HL-60 (cell line): Measurements from ENCODE around the gene GNG4.

Experiments used
- DNase-seq, 2 experiments: peaks; one replicate each; pipeline ENCODE4 v3.0.0-alpha.2; 2010 to 2020; ENCODE audit warnings: low read depth in 1 of 2, low spot score in 1 of 2
- H3K27ac ChIP-seq: fragments of 250-450 bp; sonication (Bioruptor Pico); replicated peaks from 2 replicates; pipeline ENCODE4 v1.5.1; 2020; ENCODE audit warnings: mild to moderate bottlenecking, moderate library complexity
- H3K27me3 ChIP-seq: fragments of 250-450 bp; sonication (Bioruptor Pico); 2 replicates; pipeline ENCODE4 v1.5.1; 2021; ENCODE audit warnings: mild to moderate bottlenecking, moderate library complexity; ENCODE audit not compliant: insufficient read depth, poor library complexity, severe bottlenecking
- H3K4me3 ChIP-seq: replicated peaks from 2 replicates; pipeline ENCODE4 v1.5.1; 2011; ENCODE audit warnings: mild to moderate bottlenecking, control low read depth, low read length; ENCODE audit not compliant: insufficient read depth
- POLR2AphosphoS5 ChIP-seq: IDR thresholded peaks from 2 replicates; pipeline ENCODE4 v1.6.1; 2012; ENCODE audit warnings: low read depth
- SPI1 ChIP-seq: IDR thresholded peaks from 2 replicates; pipeline ENCODE4 v1.6.1; 2012; ENCODE audit warnings: low read depth, mild to moderate bottlenecking, borderline replicate concordance
- TF ChIP-seq, protein P1 (sequence below): IDR thresholded peaks from one replicate; pipeline ENCODE4 v1.5.1; 2011; ENCODE audit warnings: low read length, control low read depth, inconsistent platforms; ENCODE audit not compliant: insufficient read depth

GNG4 gene

DNA sequence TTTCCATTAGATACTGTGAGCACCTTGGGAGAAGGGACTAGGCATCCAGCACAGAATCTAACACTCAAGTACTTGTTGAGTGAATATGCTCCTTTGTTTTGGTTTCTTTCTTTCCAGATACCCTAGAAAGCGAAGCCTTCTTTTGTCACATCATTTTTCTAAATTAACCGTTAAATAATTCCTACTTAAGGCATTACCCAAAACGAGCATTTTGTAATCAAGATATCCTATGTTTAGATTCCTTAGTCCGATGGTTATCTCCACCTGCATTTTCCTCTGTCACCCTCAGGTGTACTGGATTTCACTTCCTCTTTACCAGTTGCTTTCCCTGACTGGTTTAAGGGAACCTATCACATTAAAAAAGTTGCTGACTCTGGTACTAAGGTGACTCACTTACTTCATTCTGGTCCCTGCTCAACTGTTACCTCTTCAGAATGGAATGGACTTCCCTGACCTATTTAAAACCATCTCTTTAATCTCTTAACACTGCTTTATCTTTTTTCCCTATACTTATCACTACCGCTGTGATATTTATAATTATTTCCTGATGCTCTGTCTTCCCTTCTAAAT, 148.5 kb downstream of the GNG4 start:
- no peak overlapping the region for H3K27ac ChIP-seq
- no peak for DNase-seq
- H3K27me3 ChIP-seq: no peaks in the 10 kb centered on the region
- TF ChIP-seq SPI1: peak; percentile 44; the same call in 1 of the 2 replicates
- TF ChIP-seq, protein P1, sequence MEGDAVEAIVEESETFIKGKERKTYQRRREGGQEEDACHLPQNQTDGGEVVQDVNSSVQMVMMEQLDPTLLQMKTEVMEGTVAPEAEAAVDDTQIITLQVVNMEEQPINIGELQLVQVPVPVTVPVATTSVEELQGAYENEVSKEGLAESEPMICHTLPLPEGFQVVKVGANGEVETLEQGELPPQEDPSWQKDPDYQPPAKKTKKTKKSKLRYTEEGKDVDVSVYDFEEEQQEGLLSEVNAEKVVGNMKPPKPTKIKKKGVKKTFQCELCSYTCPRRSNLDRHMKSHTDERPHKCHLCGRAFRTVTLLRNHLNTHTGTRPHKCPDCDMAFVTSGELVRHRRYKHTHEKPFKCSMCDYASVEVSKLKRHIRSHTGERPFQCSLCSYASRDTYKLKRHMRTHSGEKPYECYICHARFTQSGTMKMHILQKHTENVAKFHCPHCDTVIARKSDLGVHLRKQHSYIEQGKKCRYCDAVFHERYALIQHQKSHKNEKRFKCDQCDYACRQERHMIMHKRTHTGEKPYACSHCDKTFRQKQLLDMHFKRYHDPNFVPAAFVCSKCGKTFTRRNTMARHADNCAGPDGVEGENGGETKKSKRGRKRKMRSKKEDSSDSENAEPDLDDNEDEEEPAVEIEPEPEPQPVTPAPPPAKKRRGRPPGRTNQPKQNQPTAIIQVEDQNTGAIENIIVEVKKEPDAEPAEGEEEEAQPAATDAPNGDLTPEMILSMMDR: no peak
- TF ChIP-seq POLR2AphosphoS5: no peak
- no peak overlapping the region for H3K4me3 ChIP-seq
